GM18502 (cell line): ENCODE measurements around the gene POU2AF2.
"Not testable (repeated sequence)": the region's sequence is repeated elsewhere in the genome, so short reads cannot be mapped to it uniquely, and the experiment has no call there.

ENCODE experiments used
- ATAC-seq: cut with Tn5 transposase; IDR thresholded peaks from one replicate; pipeline ENCODE4 v1.9.1; 2021; ENCODE audit warnings: mild to moderate bottlenecking; ENCODE audit not compliant: unreplicated experiment, poor library complexity

Gene POU2AF2

DNA sequence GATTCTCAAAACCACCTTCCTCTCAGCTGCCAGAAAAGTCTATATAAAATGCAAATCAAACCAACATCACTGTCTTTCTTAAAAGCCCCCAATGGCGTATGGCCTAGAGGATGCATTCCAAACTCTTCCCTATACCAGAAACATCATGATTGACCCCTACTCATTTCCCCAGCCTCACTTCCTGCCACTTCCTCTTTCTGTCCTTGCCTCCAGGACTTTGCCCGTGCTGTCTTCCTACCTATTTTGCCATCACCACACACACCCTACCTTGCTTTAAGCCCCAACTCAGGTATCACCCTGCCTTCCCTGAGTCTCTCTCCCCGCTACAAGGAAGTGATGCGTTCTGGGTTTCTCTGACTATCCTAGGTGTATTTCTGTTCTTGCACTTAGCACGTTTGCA lies 8.1 kb downstream of the POU2AF2 start:
- ATAC-seq, result no peak

DNA sequence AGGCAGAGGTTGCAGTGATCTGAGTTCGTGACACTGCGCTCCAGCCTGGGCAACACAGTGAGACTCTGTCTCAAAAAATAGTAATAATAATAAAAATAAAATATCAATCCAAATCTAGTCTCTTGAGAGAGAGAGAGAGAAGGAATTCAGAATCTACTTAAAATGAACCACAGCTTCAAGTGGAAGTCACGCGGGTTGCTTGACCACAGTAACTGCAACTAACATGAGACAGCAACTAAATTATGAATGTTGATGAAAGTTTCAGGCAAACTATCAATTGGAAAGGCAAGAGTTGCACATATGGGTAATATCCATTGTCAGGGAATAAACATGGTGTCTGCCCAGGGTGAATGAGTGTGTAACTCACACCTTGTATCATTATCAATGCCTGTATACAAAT lies 12.5 kb downstream of the POU2AF2 start:
- ATAC-seq, result no peak

DNA sequence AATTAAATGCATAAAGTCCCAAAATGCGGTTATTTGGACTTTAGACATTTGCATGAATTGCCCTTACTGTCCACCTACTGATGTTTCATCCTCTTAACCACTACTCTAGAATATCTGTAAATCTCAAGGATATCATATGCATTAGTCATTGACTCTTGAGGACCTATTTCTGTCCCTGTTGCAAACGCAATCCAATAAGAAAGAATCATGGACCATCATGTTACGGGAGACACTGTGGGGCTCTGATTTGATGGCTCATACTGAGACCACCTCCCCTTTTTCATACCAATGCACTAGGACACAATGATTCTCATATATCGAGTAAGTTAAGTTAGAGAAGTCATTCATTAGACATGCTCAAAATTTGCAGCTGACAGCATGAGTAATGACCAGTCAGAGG lies 14.4 kb downstream of the POU2AF2 start:
- no peak for ATAC-seq

DNA sequence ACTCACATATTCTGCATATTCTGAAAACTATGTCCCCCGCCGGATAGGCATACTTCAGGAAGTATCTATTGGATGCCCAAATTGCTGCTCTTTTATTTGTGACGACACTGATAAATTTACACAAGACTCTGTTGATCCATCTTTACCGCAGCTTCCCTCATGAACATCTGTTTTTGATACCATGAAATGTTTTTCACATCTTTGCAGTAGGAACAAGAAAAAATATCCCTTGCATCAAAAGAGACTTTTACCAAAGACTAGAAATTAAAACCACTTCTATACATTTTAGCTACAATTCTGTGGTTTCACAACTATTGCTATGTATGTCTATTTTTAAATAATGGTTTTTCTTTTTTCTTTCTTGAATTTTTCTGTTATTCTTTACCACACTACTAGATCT lies 15.3 kb downstream of the POU2AF2 start:
- no peak for ATAC-seq

DNA sequence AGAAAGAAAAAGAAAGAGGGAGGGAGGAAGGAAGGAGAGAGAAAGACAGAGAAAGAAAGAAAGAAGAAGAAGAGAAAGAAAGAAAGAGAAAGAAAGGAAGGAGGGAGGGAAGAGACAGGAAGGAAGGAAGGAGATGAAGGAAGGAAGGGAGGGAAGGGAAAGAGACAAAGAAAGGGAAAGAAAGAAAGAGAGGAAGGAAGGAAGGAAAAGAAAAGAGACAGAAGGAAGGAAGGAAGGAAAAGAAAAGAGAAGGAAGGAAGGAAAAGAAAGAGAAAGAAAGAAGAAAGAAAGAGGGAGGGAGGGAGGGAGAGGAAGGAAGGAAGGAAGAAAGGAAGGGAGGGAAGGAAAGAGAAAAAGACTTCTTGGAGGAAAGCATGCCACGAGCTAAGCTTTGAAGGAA lies 19.1 kb downstream of the POU2AF2 start:
- ATAC-seq, result no peak

DNA sequence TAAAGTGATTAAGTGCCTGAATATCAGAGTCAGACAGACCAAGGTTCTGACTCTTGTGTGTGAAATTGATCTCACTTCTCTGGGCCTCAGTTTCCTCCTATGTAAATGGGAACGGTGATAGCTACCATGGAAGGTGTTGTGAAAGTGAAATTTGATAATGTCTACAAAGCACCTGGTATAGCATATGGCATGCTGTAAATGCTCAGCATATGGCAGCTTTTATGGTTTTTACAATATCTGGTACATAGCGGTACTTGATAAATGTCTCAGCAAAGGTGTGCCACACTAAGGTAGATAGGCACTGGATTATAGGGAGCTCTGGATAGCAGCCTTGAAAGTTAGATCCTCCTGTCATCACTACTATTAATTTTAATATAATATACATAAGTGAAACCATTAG lies 19.9 kb downstream of the POU2AF2 start:
- ATAC-seq, result no peak

DNA sequence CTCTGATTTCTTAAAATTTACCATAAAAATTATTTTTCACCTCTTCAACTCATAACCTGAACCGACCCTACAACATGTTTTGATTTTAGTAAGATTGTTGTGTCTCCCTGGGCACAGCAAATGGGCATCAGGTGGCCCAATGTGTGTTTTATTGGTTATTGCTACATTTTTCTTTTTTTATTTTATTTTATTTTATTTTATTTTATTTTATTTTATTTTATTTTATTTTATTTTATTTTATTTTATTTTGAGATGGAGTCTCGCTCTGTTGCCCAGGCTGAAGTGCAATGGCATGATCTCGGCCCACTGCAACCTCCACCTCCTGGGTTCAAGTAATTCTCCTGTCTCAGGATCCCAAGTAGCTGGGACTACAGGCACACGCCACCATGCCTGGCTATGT lies 22.8 kb downstream of the POU2AF2 start:
- not testable (repeated sequence) for ATAC-seq

DNA sequence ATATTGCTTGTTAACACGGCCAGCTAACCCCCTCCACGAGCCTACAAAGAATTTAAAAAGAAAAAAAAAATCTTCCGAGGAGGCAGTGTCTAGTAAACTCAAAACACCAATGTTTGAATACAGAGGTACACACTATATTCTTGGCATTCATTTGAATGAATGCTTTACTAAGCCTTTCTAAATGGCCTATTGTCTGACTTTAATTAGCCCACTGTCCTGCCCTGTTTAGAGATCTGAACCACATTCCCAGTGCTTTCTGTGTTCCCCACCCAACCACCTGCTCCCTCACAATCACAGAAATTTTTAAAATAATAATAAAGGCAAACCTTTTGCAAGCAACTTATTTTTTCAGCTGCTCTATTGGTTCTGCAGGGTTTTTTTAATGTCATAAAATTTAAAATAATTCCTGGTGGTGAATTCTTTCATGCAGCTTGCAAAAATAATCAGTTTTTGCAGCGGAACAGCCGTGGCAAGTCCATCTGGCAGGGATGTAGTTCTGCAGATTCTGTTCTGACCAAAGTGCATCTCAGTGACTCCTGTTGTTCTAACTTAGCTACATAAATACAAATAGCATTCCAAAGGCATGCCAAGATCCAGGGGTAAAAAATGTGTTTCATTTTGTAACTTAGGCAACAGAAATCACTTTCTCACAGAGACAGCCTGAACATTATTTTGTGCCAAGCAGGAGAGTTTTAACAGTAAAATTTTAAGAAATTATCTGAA lies 23.8 kb downstream of the POU2AF2 start:
- ATAC-seq, result no peak

DNA sequence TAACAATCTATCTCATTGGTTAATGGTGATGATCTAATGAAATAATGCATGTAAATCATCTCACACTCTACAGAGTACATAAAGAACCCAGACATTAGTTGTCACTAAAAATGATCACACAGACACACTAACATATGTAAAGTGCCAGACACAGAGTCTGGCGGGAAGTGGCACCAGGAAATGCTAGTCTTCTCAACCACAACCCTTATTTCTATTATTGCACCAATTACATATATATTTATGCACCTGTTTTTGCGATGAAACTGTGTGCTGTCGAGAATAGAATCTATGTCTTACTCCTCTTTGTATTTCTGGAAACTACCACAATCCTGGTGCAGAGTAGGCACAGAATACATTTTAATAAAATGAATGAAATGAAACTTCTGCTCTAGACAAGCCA lies 26.9 kb downstream of the POU2AF2 start:
- ATAC-seq, result no peak

DNA sequence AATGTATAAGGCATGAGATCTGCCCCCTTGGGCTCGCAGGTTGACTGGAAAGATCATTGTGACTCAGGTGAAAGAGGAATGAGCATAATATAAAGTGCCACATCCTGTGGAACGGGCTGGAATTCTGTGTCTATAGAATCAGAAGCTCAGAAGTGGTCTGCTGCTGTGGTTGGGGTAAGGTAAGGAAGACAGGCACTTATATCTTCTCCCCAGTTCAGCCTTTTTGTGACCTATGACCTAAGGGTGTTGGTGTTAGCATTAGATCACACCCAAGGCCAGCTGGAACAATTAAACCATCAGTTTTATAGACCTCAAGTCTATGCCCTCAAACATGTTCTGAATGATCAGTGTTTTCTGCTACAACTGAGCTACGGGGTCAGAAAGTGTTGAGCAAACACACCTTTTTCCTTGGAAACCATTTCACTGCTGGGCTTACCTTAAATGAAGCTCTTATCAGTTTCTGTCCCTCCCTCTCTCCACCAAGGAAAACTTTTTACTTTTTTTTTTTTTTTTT lies 37.1 kb downstream of the POU2AF2 start:
- no peak for ATAC-seq

DNA sequence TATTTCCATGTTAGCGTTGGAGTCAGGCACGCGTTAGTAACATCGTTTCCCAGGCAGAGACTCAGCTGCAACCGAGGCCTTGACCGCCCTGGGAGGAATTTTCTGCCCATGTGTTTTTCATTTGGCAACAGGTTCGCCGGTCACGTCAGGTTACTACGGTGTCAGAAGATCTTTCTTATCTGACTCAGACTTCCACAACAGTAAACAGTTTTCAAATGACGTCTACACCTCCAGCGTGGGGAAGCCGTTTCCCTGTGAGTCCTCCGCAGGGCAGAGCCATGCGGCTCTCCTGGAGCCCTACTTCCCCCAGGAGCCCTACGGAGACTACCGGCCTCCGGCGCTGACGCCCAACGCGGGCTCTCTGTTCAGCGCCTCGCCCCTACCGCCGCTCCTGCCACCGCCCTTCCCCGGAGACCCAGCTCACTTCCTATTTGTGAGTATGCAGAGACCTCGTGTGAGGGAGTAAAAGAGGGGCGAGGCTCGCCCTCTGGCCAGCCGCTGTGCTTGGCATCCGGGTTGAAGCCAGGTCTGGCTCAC lies 38.5 kb downstream of the POU2AF2 start:
- no peak for ATAC-seq

DNA sequence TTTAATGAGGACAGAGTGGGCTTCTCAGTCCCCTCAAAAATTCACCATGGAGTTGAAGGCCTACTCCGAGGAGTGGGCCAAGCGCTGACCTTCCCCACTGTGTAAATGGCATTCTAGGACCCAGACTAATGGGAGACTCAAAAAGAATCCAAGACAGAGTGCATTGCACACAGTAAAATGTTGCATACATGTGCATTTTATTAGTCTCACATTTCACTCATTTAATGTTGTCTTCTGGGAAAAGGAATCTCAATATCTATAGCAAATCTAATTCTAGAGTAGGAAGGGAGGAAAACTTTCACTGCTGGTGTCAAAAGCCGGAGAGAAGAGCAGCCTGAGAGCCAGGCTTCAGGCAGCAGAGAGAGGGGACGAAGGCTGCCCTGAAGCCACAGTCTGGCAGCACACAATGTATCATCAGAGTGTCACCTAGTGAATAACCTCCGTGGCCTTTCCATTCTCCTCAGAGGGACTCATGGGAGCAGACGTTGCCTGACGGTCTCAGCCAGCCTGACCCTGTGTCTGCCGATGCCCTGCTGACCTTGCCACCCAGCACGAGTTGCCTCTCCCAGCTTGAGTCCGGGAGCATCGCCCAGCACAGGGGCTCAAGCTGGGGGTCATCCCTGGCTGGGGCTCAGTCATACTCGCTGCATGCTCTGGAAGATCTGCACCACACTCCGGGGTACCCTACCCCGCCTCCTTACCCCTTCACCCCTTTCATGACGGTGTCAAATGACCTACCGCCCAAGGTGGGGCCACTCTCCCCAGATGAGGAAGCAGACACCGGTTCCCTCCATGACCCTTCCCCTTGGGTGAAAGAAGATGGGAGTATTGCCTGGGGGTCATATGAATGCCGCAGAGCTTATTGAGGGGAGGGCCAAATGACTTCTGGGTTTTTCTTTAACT lies 39.9 kb downstream of the POU2AF2 start:
- no peak for ATAC-seq

DNA sequence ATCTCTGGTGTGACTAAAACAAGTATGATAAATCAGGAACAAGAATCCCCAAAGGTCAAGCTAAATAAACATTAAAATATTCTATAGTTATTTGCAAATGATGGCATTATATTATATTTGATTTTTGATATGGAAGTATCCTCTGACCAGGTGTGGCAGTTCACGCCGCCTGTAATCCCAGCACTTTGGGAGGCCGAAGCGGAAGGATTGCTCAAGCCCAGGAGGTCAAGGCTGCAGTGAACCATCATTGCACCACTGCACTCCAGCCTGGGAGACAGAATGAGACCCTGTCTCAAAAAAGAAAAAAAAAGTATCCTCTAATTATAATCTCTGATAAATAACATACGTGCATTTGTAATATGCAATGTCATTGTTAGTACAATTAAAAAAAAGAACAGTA lies 46.2 kb downstream of the POU2AF2 start:
- no peak for ATAC-seq

DNA sequence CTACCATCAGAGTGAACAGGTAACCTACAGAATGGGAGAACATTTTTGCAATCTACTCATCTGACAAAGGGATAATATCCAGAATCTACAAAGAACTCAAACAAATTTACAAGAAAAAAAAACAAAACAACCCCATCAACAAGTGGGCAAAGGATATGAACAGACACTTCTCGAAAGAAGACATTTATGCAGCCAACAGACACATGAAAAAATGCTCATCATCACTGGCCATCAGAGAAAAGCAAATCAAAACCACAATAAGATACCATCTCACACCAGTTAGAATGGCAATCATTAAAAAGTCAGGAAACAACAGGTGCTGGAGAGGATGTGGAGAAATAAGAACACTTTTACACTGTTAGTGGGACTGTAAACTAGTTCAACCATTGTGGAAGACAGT lies 46.9 kb downstream of the POU2AF2 start:
- not testable (repeated sequence) for ATAC-seq

DNA sequence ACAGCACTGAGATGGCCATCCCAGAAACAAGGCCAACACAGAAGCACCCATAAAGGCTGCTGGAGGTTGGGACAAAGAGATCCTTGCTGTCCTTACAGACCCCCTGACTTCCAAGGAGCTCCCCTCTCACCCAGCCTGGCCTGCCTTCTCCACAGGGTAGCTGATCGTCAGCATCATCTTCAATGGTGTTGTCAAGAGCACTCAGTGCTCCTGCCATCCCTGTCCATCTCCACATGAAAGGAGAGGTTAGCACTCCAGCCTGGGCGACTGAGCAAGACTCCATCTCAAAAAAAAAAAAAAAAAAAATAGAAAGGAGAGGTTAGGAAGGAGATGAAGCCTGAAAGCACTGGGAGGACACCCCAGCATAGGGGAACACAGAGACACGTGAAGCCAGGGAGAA lies 50.7 kb downstream of the POU2AF2 start:
- no peak for ATAC-seq

DNA sequence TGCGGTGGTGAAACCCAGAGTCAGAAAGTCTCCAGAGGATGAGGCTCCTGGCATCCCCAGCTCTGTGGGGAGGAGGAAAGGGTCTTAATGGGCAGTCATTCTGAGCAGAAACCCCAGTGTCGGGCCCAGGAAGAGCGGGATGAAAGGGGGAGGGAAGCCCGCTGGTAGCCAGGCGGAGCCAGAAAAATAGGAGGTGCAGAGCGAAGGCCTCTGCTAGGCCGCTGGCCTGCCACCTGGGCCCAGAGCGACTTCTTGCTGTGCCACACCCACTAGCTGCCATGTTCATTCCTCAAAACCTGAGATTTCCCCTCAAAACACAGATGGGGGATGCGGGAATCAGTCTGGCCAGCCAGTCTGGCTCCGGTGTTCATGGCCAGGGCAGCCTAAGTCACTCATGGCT lies 52.2 kb downstream of the POU2AF2 start:
- ATAC-seq, result no peak

DNA sequence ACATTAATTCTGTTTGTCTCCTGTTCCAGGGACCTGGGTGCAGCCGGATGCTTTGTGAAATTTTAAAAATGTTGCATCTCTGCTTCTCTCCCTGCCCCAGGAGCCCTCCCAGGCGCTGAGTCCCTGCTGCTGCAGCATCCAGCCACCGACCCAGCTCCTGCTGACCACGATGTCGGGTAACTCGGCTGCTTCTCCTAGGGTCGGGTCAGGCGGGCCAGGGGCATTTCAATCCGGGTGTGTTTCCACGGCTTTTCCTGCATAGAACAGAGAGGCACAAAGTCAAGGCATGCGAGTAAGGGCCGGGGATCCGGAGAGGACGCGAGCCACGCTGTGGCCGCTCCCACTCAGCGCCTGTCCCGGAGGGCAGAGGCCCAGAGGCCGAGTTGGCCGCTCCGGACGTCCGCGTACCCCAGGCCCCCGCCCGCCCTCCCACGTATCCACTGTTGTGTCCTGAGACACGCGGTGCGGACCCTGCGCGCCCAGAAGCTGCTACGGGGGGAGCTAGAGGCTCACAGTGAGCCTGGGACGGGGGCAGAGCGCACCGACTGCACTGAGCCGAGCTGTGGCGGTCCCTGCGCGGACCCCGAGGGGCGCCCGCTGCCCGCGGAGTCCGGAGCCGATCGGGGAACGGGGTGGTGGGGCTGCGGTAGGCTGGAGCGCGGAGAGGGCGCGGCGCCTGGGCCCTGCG lies 53.0 kb downstream of the POU2AF2 start, which contains the start of gene POU2AF3:
Gene POU2AF3, plus strand, starts transcription at position 134 of the 688 bp plus-strand sequence. Its CDS starts 36 bp downstream, at position 170.
- peak; percentile 30 for ATAC-seq

DNA sequence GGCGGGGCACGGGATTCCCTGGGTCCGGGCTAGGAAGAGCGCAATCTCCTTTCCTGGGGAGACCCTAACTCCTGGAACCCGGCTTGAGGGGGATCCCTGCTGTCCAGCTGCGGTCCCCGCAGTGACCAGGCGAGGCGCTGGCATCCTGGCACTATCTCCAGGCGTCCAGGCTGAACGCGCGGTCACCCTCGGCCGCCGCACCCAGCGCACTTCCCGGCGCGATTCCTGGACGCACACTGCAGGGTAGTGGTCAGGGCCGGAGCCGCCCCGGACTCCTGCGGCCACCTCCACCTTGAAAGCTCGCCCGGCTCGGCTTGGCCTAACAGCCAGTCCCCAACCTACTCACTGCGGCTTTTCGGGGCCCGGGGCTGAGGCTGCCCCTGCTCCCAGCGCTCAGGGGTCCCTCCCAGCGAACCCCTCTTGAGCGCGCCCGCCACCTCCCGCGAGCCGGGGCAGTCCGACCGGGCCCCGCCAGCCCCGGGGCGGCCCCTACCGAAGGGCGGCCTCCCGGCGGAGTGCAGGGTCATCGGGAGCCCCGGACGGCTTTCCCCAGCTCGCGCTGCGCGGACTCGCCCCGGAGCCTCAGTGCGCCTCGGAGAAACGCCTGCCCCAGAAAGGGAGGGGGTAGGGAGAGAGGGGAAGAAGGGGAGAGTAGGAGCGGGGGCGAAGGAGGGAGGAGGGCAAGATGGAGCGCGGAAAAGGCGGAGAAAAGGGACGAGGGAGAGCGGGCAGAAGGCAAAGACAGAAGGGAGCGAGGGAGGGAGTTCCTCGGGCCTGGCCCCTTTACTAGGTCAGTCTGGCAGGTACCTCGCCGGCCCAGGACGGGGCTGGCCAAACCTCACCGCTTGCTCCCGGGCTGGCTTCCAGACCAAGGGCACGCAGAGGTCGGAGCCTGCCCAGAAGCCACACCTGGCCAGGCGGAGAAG lies 53.8 kb downstream of the POU2AF2 start:
- peak; percentile 50 for ATAC-seq

DNA sequence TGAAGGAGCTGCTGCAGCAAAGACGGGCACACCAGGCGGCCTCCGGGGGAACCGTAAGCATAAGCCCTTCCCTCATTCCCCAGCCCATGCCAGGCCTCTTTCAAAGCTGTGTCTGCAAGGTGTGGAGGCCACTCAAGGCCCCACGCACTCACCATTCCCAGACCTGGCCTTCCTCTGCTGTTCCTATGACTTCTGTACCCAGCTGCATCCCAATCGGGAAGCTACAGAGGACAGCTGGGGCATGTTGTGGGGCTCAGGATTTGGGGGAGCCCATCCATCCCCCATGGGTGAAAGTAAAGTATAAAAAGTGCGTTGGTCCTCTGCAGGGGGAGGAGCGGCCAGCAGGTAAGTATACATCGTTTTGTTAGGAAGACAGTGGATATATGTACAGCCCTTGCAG lies 55.0 kb downstream of the POU2AF2 start:
- ATAC-seq, result no peak
